Measurements from ENCODE around the gene EPC2.

Gene EPC2, protein sequence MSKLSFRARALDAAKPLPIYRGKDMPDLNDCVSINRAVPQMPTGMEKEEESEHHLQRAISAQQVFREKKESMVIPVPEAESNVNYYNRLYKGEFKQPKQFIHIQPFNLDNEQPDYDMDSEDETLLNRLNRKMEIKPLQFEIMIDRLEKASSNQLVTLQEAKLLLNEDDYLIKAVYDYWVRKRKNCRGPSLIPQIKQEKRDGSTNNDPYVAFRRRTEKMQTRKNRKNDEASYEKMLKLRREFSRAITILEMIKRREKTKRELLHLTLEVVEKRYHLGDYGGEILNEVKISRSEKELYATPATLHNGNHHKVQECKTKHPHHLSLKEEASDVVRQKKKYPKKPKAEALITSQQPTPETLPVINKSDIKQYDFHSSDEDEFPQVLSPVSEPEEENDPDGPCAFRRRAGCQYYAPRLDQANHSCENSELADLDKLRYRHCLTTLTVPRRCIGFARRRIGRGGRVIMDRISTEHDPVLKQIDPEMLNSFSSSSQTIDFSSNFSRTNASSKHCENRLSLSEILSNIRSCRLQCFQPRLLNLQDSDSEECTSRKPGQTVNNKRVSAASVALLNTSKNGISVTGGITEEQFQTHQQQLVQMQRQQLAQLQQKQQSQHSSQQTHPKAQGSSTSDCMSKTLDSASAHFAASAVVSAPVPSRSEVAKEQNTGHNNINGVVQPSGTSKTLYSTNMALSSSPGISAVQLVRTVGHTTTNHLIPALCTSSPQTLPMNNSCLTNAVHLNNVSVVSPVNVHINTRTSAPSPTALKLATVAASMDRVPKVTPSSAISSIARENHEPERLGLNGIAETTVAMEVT

GRCh38 chr2:148643998-148644882 is at the start of gene EPC2:
Gene EPC2 (plus strand): TSS chr2:148644751. CDS start chr2:148645018, 267 bp downstream.
- peak; percentile 86 for DNase-seq

DNA sequence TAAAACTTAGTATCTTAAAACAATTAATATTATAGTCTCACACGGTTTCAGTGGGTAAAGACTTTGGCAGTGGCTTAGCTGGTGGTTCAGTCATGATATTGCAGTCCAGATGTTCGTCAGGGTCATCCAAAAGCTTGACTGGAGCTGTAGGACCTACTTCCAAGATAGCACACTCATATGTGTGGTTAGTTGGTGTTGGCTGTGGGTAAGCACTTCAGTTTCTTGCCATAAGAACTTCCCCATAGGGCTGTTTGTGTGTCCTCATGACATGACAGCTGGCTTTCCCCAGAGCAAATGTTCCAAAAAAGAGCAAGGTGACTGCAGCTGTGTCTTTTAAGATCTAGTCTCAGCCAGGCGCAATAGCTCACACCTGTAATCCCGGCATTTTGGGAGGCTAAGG is 48.5 kb upstream of the EPC2 start:
- DNase-seq: no peak

- peak; percentile 25 for DNase-seq
Measured at GRCh38 chr2:148599109-148599991, 45.2 kb upstream of the EPC2 start.

- DNase-seq: no peak
Measured at GRCh38 chr2:148602885-148603561, 41.5 kb upstream of the EPC2 start.

DNA sequence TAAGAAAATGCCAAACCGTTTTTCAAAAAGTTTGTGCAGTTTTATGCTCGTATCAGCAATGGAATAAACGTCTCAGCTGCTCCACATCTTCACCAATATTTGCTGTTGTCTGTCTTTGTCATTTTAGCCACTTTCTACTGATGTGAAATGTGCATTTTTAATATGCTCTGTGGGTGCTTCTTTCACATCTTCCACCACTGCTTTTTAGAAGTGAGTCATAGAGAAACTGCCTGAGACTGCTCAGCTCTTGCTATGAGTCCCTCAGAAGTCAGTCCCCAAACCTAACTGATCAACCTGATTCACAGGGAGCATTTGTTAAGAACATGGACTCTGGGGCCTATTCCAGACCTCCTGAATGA is 41.0 kb upstream of the EPC2 start:
- DNase-seq: no peak

DNA sequence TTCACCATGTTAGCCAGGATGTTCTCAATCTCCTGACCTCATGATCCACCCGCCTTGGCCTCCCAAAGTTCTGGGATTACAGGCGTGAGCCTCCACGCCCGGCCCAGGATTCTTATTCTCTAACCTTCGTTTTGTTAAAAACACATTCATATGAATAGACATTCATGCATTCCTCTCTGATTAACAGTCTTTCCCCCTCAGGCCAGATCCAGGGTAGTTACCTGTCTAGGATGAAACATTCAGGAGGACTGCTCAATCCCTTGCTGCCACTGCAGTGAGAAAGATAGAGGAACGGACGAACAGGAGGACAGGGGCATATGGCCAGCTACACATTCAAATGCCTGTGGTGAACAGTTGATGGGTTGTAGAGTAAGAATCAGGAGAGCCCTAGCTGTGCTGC is 39.6 kb upstream of the EPC2 start:
- DNase-seq: no peak

DNA sequence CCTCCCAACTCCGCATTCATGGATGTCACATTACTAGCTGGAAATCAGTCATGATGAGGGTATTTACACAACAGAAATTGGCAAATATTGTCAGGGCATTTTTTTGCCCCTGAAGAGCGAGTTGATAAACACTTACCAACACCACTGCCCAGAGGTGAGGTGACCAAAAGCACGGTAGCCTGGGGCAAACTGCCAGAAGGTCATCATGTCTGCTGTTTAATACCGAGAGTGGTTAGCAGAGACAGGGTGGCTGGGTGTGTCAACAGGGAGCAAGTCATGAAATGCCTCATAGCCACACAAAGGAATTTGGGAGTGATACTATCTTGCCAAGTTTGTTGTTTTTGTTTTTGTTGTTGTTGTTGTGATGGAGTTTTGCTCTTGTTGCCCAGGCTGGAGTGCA is 37.0 kb upstream of the EPC2 start:
- no peak for DNase-seq

- no peak for DNase-seq
Measured at GRCh38 chr2:148613231-148614013, 31.1 kb upstream of the EPC2 start.

- DNase-seq: peak; percentile 23
Measured at GRCh38 chr2:148614014-148614321, 30.6 kb upstream of the EPC2 start.

- no peak for DNase-seq
Measured at GRCh38 chr2:148614322-148615049, 30.1 kb upstream of the EPC2 start.

DNA sequence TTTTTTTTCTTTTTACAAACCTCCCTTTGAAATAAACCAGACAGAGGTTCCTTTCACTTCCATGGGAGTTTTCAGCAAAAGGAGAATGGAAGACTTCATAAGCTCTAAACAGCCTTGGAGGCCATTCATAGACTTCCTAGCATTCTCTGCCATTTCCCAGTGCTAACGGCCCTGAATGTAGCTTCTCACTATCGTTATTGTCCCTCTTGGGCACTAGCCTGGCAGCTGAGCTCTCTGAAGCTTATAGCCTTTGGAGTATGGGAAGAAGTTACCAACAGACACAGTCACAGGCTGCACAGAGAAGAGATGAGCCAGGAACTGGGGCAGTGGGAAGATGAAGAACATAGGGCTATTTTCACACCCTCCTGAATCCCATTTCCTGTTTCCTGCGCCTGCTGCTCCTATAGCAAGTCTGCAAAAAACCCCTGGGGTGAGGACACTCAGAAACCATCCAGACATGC is 29.1 kb upstream of the EPC2 start:
- DNase-seq: peak; percentile 24

DNA sequence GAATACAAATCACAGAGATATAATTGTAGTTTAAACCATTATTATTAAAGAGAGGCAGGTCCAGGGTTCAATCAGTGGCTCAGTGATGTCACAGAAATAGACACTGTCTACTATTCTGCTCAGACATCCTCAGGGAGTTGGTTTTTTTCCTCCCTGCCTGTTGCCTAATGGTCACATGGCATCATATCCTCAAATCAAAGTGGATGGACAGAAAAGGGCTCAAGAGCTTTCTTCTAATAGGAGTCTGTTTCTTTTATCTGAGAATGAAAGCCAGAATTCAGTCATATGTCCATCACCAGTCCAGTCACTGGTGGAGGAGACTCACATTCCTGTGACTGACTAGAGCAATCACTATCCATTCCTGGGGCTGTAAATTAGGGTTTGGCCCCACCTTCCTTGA is 27.9 kb upstream of the EPC2 start:
- DNase-seq: no peak

DNA sequence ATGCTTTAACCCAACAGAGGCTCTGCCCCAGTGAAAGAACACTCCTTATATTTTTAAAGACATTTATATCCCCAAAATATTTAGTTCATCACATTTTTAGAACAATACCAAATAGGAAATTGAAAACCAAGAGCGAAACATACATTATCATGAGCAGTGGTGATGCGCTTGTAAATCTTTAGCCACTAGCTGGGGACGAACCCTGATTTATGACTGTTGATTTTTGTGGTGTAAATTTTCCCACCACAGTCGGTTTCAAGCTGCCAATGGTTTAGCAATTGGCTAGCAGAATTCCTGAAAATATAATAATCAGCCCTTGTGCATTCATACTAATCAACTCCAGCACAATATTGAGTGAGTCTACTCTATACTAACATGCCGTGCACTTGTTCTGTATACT is 27.3 kb upstream of the EPC2 start:
- DNase-seq: no peak

GRCh38 chr2:148619560-148620195 is 24.9 kb upstream of the EPC2 start:
- DNase-seq: no peak

DNA sequence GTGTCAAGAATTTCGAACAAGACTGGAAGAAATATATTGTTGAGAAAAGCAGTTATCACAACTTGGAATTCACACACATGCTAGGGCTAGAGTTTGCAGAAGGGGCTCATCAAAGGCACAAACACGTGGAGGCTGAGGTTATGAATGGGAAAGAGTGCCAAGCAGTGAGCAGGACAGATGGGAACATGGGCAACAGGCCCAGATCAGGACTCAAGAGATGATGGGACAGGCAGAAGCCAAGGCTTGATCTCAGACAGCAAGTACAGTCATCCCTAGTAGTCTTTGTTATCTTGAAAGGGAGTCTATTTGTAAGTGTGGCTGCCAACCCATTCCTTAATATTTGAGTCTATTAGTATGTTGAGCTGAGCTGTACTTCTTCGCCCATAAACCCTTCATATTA is 22.2 kb upstream of the EPC2 start:
- DNase-seq: no peak

DNA sequence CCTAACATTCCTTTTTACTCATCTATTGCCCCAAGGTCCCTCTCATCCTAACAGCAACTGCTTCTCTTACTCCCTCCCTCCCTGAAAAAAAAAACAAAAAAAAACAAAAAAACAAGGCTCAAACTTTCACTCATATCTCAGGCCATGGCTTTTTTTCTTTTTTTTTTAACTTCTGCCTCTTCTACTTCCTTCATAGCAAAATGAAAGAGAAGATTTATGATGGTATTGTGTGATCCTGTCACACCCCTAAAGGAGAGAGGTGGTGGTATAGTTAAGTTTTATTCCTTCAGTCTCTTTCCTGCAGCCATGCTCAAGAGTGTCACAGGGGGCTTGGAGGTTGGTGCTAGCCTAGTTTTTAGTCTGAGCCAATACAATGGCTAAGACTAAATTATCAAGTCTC is 21.5 kb upstream of the EPC2 start:
- no peak for DNase-seq

DNA sequence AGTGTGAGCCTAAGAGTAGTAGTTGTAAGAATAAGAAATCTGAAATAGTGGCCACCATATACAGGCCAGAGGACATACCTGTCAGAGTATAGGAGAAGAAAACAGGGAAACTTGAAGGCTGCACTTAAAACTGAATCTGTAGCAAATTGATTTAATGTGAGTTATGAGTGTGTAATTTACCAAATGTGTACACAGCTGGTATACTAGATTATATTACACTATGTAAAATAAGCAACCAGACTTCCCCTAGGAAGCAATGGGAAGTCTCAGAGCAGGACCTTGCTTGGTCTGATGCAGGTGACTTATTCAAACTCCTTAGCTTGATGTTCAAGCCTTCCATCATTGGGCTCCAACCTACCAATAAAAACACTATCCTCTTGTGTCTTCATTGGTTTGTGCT is 17.3 kb upstream of the EPC2 start:
- DNase-seq: peak; percentile 62

DNA sequence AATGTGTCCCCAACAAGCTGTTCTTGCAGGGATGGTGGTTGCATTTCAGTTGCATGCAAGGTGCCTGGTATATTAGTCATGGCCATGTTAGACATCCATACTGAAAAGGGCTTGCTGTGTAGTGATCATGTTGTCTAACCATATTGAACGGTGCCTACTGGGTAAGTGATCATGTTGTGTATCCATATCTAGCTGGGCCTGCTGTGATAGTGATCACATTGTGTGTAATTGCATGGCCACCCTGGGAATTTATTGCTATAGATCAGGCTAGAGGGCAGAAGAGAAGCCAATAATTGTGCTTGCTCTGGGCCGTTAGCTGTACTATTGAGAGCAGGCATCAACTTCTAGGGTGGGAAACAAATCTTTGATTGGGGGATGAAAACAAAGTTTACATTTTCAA is 9.8 kb upstream of the EPC2 start:
- no peak for DNase-seq

- no peak for DNase-seq
Measured at GRCh38 chr2:148638543-148638942, 6.0 kb upstream of the EPC2 start.

- DNase-seq: peak; percentile 31
Measured at GRCh38 chr2:148640767-148641166, 3.8 kb upstream of the EPC2 start.

Measured in NCI-H69 (cell line).